K562 treated with DMSO at 1 percent for 12 hours (cell line): ENCODE results near the gene FGF5. TPM values are rescaled to one million over a fixed set of nuclear protein-coding genes. Genes with fewer than 3 reads are reported as not detected.

Experiments
- total RNA-seq: library from RNA; unstranded; fragments of 300-600 nt; gene quantifications from 2 replicates; pipeline ENCODE4 v1.2.3, GENCODE V29; 2022; ENCODE audit not compliant: insufficient read depth

The FGF5 gene, protein sequence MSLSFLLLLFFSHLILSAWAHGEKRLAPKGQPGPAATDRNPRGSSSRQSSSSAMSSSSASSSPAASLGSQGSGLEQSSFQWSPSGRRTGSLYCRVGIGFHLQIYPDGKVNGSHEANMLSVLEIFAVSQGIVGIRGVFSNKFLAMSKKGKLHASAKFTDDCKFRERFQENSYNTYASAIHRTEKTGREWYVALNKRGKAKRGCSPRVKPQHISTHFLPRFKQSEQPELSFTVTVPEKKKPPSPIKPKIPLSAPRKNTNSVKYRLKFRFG
- 0.26 and 1.1 TPM in 2 replicates for total RNA-seq

GRCh38 chr4:80266253-80266901 is at the start of gene FGF5:
FGF5 (plus strand) TSS chr4:80266664; CDS start chr4:80266825, 161 bp downstream.

GRCh38 chr4:80335554-80336358 is 69.3 kb downstream of the FGF5 start, which contains the start of gene CFAP299:
CFAP299 (plus strand) TSS chr4:80335730.

Other genes with a start within 250 kb of the FGF5 start
- gene ANTXR2, start 193.4 kb upstream of the FGF5 start, total RNA-seq = 12.1 and 32.5 TPM in 2 replicates
- not detected in 2 replicates for gene PRDM8, start 69.2 kb upstream of the FGF5 start, total RNA-seq
- gene CFAP299, start 69.1 kb downstream of the FGF5 start, total RNA-seq = not detected in 2 replicates